ENCODE measurements around the gene SLC13A2. TPM values are rescaled to one million over a fixed set of nuclear protein-coding genes. Genes with fewer than 3 reads are reported as not detected.

SLC13A2 gene
- total RNA-seq, 1 experiment from 2014 or later = not detected

- CTCF ChIA-PET = interaction anchor here (0.6 to 1.9 kb wide), 2 partner anchors 10 to 106 kb away, joined by 3 to 6 read pairs; no protein-coding TSS in a partner anchor
- ATAC-seq = no peak
- DNase-seq (ENCODE audit: low read depth, low spot score) = no peak
Measured at GRCh38 chr17:28425206-28425605, 48.2 kb upstream of the SLC13A2 start.

More at GRCh38 chr17:28425206-28425605, 48.2 kb upstream of the SLC13A2 start:
- H3K27me3 ChIP-seq (ENCODE audit: insufficient read depth, low read length) = no peaks in the 10 kb centered on the region
- ChIA-PET POLR2A (no interaction called here), RAD21 (ENCODE audit: low non-redundant PET in 1 of 2, low total read pairs in 2 of 2, uncharacterized antibody in 2 of 2, unreplicated experiment in 2 of 2) (interaction anchor here in 1 of 2 experiments (0.7 kb wide), 1 partner anchor 67 kb away, joined by 6 read pairs; no protein-coding TSS in a partner anchor)
- H4K20me1 ChIP-seq (ENCODE audit: insufficient read depth) = no peaks in the 10 kb centered on the region
- no peak overlapping the region for H2AFZ ChIP-seq (ENCODE audit: low read depth, low read length, poor library complexity, severe bottlenecking)
- no peak overlapping the region for H3K9ac ChIP-seq (ENCODE audit: low read length)
- no peaks in the 10 kb centered on the region for H3K79me2 ChIP-seq (ENCODE audit: insufficient read depth, low read length)
- H3K9me3 ChIP-seq (ENCODE audit: control insufficient read depth in 1 of 2, insufficient read depth in 1 of 2, low read depth in 1 of 2, low read length in 2 of 2) = no peaks in the 10 kb centered on the region
- H3K27ac ChIP-seq (ENCODE audit: low read depth, low read length) = no peak overlapping the region
- no peak overlapping the region for H3K4me3 ChIP-seq (replicated peaks in 1 of 2; ENCODE audit: low read depth in 1 of 2, low read length in 2 of 2)
- H3K4me2 ChIP-seq (ENCODE audit: low read length) = no peak overlapping the region
- H3K36me3 ChIP-seq (ENCODE audit: control insufficient read depth in 1 of 2, insufficient read depth in 2 of 2, low read length in 2 of 2) = no peaks in the 10 kb centered on the region
- H3K9me2 ChIP-seq (ENCODE audit: insufficient read depth) = no peaks in the 10 kb centered on the region
- intact Hi-C loops (cut with micrococcal nuclease) = no loop called here
- TF ChIP-seq ZNF274 (IDR thresholded peaks at IDR 0.05; ENCODE audit: low read depth, low read length) = no peak
- TF ChIP-seq CBX3 (IDR thresholded peaks at IDR 0.05; ENCODE audit: low read depth) = no peak
- no peak for TF ChIP-seq EGR1 (IDR thresholded peaks at IDR 0.05; ENCODE audit: low read depth)
- TF ChIP-seq CEBPB (IDR thresholded peaks at IDR 0.05; ENCODE audit: low read depth) = no peak
- TF ChIP-seq SP1 (IDR thresholded peaks at IDR 0.05; ENCODE audit: low read depth) = no peak
- TF ChIP-seq, protein P1, sequence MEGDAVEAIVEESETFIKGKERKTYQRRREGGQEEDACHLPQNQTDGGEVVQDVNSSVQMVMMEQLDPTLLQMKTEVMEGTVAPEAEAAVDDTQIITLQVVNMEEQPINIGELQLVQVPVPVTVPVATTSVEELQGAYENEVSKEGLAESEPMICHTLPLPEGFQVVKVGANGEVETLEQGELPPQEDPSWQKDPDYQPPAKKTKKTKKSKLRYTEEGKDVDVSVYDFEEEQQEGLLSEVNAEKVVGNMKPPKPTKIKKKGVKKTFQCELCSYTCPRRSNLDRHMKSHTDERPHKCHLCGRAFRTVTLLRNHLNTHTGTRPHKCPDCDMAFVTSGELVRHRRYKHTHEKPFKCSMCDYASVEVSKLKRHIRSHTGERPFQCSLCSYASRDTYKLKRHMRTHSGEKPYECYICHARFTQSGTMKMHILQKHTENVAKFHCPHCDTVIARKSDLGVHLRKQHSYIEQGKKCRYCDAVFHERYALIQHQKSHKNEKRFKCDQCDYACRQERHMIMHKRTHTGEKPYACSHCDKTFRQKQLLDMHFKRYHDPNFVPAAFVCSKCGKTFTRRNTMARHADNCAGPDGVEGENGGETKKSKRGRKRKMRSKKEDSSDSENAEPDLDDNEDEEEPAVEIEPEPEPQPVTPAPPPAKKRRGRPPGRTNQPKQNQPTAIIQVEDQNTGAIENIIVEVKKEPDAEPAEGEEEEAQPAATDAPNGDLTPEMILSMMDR (IDR thresholded peaks at IDR 0.05 in 2 of 3, conservative IDR thresholded peaks at IDR 0.05 in 1 of 3; ENCODE audit: borderline replicate concordance in 1 of 3, insufficient read depth in 1 of 3, low read depth in 2 of 3, low read length in 2 of 3) = no peak
- no peak for TF ChIP-seq RAD21 (IDR thresholded peaks at IDR 0.05; ENCODE audit: low read depth)
- TF ChIP-seq FOSL1 (IDR thresholded peaks at IDR 0.05; ENCODE audit: low read depth) = no peak
- no peak for TF ChIP-seq JUND (IDR thresholded peaks at IDR 0.05)
- TF ChIP-seq ZFX (IDR thresholded peaks at IDR 0.05) = no peak
- no peak for TF ChIP-seq TCF7L2 (IDR thresholded peaks at IDR 0.05; ENCODE audit: borderline replicate concordance, extremely low read depth, insufficient read depth, insufficient read length)
- no peak for TF ChIP-seq EZH2 (IDR thresholded peaks at IDR 0.05)
- no peak for TF ChIP-seq SIN3A (IDR thresholded peaks at IDR 0.05; ENCODE audit: low read depth)
- no peak for TF ChIP-seq SRF (IDR thresholded peaks at IDR 0.05; ENCODE audit: low read depth)
- TF ChIP-seq ELF1 (IDR thresholded peaks at IDR 0.05; ENCODE audit: borderline replicate concordance, low read depth) = no peak
- TF ChIP-seq MAX (IDR thresholded peaks at IDR 0.05) = no peak
- no TSS peak for BruUV-seq (replicated peaks)
- H3K4me1 ChIP-seq (ENCODE audit: control insufficient read depth in 1 of 2, insufficient read depth in 2 of 2, low read length in 2 of 2) = no peaks in the 10 kb centered on the region

Measured in HCT116 (cell line).